Thyroid gland (tissue), 4 donors: ENCODE results near the gene DIS3L. TPM values are rescaled to one million over a fixed set of nuclear protein-coding genes. Genes with fewer than 3 reads are reported as not detected.

ENCODE experiments used
- DNase-seq, 2 donors: peaks; one replicate each; pipeline ENCODE4 v3.0.0-alpha.2; 2019
- H3K27ac ChIP-seq, 3 donors: fragments of 200-600 bp; sonication (generic); 1 replicate in 2 of 3; 2 replicates in 1 of 3; pipeline ENCODE4 v1.5.1; 2016 to 2019; ENCODE audit warnings: mild to moderate bottlenecking in 1 of 3, moderate library complexity in 1 of 3
- H3K27me3 ChIP-seq: fragments of 200-600 bp; sonication (generic); one replicate; pipeline ENCODE4 v1.5.1; 2019
- H3K36me3 ChIP-seq, 2 donors: fragments of 200-600 bp; sonication (generic); one replicate each; pipeline ENCODE4 v1.5.1; 2016 to 2019
- H3K4me1 ChIP-seq, 2 donors: fragments of 200-600 bp; sonication (generic); one replicate each; pipeline ENCODE4 v1.5.1; 2017 to 2019
- H3K4me3 ChIP-seq, 3 donors: fragments of 200-600 bp; sonication (generic); replicated peaks in 1 of 3; 1 replicate in 2 of 3; 2 replicates in 1 of 3; pipeline ENCODE4 v1.5.1; 2016; ENCODE audit warnings: mild to moderate bottlenecking in 1 of 3
- H3K9me3 ChIP-seq: fragments of 200-600 bp; sonication (generic); one replicate; pipeline ENCODE4 v1.5.1; 2017
- CTCF ChIP-seq, 6 experiments: fragments of 200-600 bp in 3 of 6; fragments of 450-650 bp in 3 of 6; sonication (generic) in 3 of 6; IDR thresholded peaks; one replicate each; pipeline ENCODE4 v1.5.1; 2016 to 2019; ENCODE audit warnings: antibody characterized with exemption in 6 of 6, mild to moderate bottlenecking in 2 of 6, inconsistent platforms in 1 of 6, moderate library complexity in 1 of 6
- POLR2A ChIP-seq, 2 donors: fragments of 450-650 bp; IDR thresholded peaks; one replicate each; pipeline ENCODE4 v1.6.1; 2017; ENCODE audit warnings: antibody characterized with exemption in 2 of 2, mild to moderate bottlenecking in 2 of 2, moderate library complexity in 1 of 2
- WGBS, 2 donors: methylation state at CpG; one replicate each; pipeline ENCODE4 v1.1.5; 2017; 5-methylcytosine and 5-hydroxymethylcytosine counted together
- intact Hi-C: fragments of 100-400 bp; cut with DNase I; formaldehyde crosslinking; loops from one replicate; pipeline ENCODE4 v1.15.1; 2023
- total RNA-seq, 4 donors: library from RNA; depleted of rRNA; stranded (reverse); fragments of >200 nt; gene quantifications; one replicate each; pipeline ENCODE4 v1.2.3, GENCODE V29; 2016

DIS3L gene
- total RNA-seq, 4 donors from 2014 or later: 20.8 to 49.8 (median 37.8) TPM

GRCh38 chr15:66251790-66252684 is 41.3 kb upstream of the DIS3L start:
- 11 to 17% methylated on average over 19 to 38 of the region's 72 CpGs for WGBS, 2 donors
- no peaks in the 10 kb centered on the region for H3K9me3 ChIP-seq
- intact Hi-C loops: no loop called here
- peaks cover 4% of the 10 kb centered on the region for H3K27me3 ChIP-seq
- H3K4me3 ChIP-seq: peak overlapping the region in 2 of 3 donors; percentile 9 to 37
- H3K36me3 ChIP-seq: no peaks in the 10 kb centered on the region
- peak; percentile 46 to 53 for DNase-seq
- TF ChIP-seq CTCF (IDR thresholded peaks at IDR 0.05): peak in 5 of 6 experiments; percentile 24 to 68 (median 34)
- TF ChIP-seq POLR2A (IDR thresholded peaks at IDR 0.05): no peak
- no peak overlapping the region for H3K27ac ChIP-seq
- peaks cover 18 to 27% of the 10 kb centered on the region in 2 donors for H3K4me1 ChIP-seq

- peak in 1 of 2 donors; percentile 6 for DNase-seq
- no peak overlapping the region for H3K27ac ChIP-seq
- no peaks in the 10 kb centered on the region for H3K9me3 ChIP-seq
- 0% methylated on average over 16 to 17 of the region's 64 CpGs for WGBS, 2 donors
- peaks cover 18 to 27% of the 10 kb centered on the region in 2 donors for H3K4me1 ChIP-seq
- no peaks in the 10 kb centered on the region for H3K36me3 ChIP-seq
- no peak for TF ChIP-seq POLR2A (IDR thresholded peaks at IDR 0.05)
- peak overlapping the region in 2 of 3 donors; percentile 27 to 37 for H3K4me3 ChIP-seq
- peaks cover 4% of the 10 kb centered on the region for H3K27me3 ChIP-seq
- intact Hi-C loops: no loop called here
Observed at GRCh38 chr15:66252685-66253417, 40.5 kb upstream of the DIS3L start.

GRCh38 chr15:66253418-66254088 is 39.8 kb upstream of the DIS3L start, which contains the start of gene MEGF11:
Gene MEGF11 (minus strand): TSS chr15:66253750. CDS start chr15:66128403, 125,347 bp downstream.
- no peak for TF ChIP-seq POLR2A (IDR thresholded peaks at IDR 0.05)
- TF ChIP-seq CTCF (IDR thresholded peaks at IDR 0.05): no peak
- H3K27me3 ChIP-seq: peaks cover 4% of the 10 kb centered on the region
- H3K9me3 ChIP-seq: no peaks in the 10 kb centered on the region
- intact Hi-C loops: no loop called here
- DNase-seq: peak; percentile 6 to 10
- 1 to 2% methylated on average over 24 to 27 of the region's 64 CpGs for WGBS, 2 donors
- H3K27ac ChIP-seq: no peak within 1 kb of the TSS
- peak within 1 kb of the TSS in 2 of 3 donors; percentile 27 to 37 for H3K4me3 ChIP-seq
- no peaks in the 10 kb centered on the region for H3K36me3 ChIP-seq
- peaks cover 18 to 27% of the 10 kb centered on the region in 2 donors for H3K4me1 ChIP-seq

- H3K9me3 ChIP-seq: no peaks in the 10 kb centered on the region
- peaks cover 4% of the 10 kb centered on the region for H3K27me3 ChIP-seq
- WGBS, 2 donors: 14 to 18% methylated on average over 33 to 34 of the region's 36 CpGs
- peak overlapping the region in 1 of 3 donors; percentile 37 for H3K4me3 ChIP-seq
- H3K36me3 ChIP-seq: no peaks in the 10 kb centered on the region
- H3K4me1 ChIP-seq: peaks cover 18 to 27% of the 10 kb centered on the region in 2 donors
- H3K27ac ChIP-seq: no peak overlapping the region
- intact Hi-C loops: no loop called here
- no peak for TF ChIP-seq POLR2A (IDR thresholded peaks at IDR 0.05)
- no peak for DNase-seq
Observed at GRCh38 chr15:66254089-66254950, 39.0 kb upstream of the DIS3L start.

- WGBS, 2 donors: 48 to 68% methylated on average over 19 of the region's 19 CpGs
- no peak overlapping the region for H3K27ac ChIP-seq
- H3K4me3 ChIP-seq: no peak overlapping the region
- peaks cover 14 to 27% of the 10 kb centered on the region in 2 donors for H3K4me1 ChIP-seq
- H3K9me3 ChIP-seq: no peaks in the 10 kb centered on the region
- no peaks in the 10 kb centered on the region for H3K36me3 ChIP-seq
- peaks cover 4% of the 10 kb centered on the region for H3K27me3 ChIP-seq
- TF ChIP-seq POLR2A (IDR thresholded peaks at IDR 0.05): no peak
- intact Hi-C loops: no loop called here
- no peak for DNase-seq
Observed at GRCh38 chr15:66254951-66255676, 38.3 kb upstream of the DIS3L start.
